ENCODE data around the gene PPP1R10.
"Not testable (repeated sequence)": the region's sequence is repeated elsewhere in the genome, so short reads cannot be mapped to it uniquely, and the experiment has no call there.

Gene PPP1R10

GRCh38 chr6:30616811-30617564, at the start of gene PPP1R10:
Gene PPP1R10, minus strand, starts transcription at chr6:30617243. Its CDS starts 7,299 bp downstream, at chr6:30609944.
- peak within 1 kb of the TSS; percentile 79 for H3K4me3 ChIP-seq (ENCODE audit: low read depth, low read length)
- peak; percentile 100 for DNase-seq (ENCODE audit: low read depth)
- no peak for TF ChIP-seq CTCF (IDR thresholded peaks at IDR 0.05; ENCODE audit: control insufficient read depth, extremely low read depth, insufficient read depth)

- DNase-seq (ENCODE audit: low read depth): not testable (repeated sequence)
Measured at GRCh38 chr6:30666300-30666699, 49.3 kb upstream of the PPP1R10 start.

GRCh38 chr6:30664994-30665767, 48.1 kb upstream of the PPP1R10 start:
- no peak for TF ChIP-seq CTCF (IDR thresholded peaks at IDR 0.05; ENCODE audit: control insufficient read depth, extremely low read depth, insufficient read depth)
- no peak for DNase-seq (ENCODE audit: low read depth)

More at GRCh38 chr6:30666300-30666699, 49.3 kb upstream of the PPP1R10 start:
- not testable (repeated sequence) for H3K4me3 ChIP-seq (ENCODE audit: low read depth, low read length)

GRCh38 chr6:30657922-30658321, 40.9 kb upstream of the PPP1R10 start:
- DNase-seq (ENCODE audit: low read depth): not testable (repeated sequence)

More at GRCh38 chr6:30664994-30665767, 48.1 kb upstream of the PPP1R10 start:
- no peak overlapping the region for H3K4me3 ChIP-seq (ENCODE audit: low read depth, low read length)

GRCh38 chr6:30657454-30657853, 40.4 kb upstream of the PPP1R10 start:
- no peak for DNase-seq (ENCODE audit: low read depth)
- no peak overlapping the region for H3K4me3 ChIP-seq (ENCODE audit: low read depth, low read length)
- TF ChIP-seq CTCF (IDR thresholded peaks at IDR 0.05; ENCODE audit: control insufficient read depth, extremely low read depth, insufficient read depth): no peak

More at GRCh38 chr6:30657922-30658321, 40.9 kb upstream of the PPP1R10 start:
- not testable (repeated sequence) for H3K4me3 ChIP-seq (ENCODE audit: low read depth, low read length)

GRCh38 chr6:30656513-30656912, 39.5 kb upstream of the PPP1R10 start:
- no peak for TF ChIP-seq CTCF (IDR thresholded peaks at IDR 0.05; ENCODE audit: control insufficient read depth, extremely low read depth, insufficient read depth)

GRCh38 chr6:30655743-30656094, 38.7 kb upstream of the PPP1R10 start:
- no peak for TF ChIP-seq CTCF (IDR thresholded peaks at IDR 0.05; ENCODE audit: control insufficient read depth, extremely low read depth, insufficient read depth)
- H3K4me3 ChIP-seq (ENCODE audit: low read depth, low read length): no peak overlapping the region
- DNase-seq (ENCODE audit: low read depth): no peak

More at GRCh38 chr6:30656513-30656912, 39.5 kb upstream of the PPP1R10 start:
- DNase-seq (ENCODE audit: low read depth): no peak
- no peak overlapping the region for H3K4me3 ChIP-seq (ENCODE audit: low read depth, low read length)
